Stimulated activated CD8-positive, alpha-beta memory T cell treated with anti-CD3 and anti-CD28 coated beads, Interleukin-12 subunit alpha, Interleukin-12 subunit beta, amount 100 ng/mL, for 4 hours (primary cell): Measurements from ENCODE around the gene AK8.
A peak's percentile ranks its signal among the peaks of the same experiment; 100 is the strongest.

Experiments
- DNase-seq: peaks from one replicate; pipeline ENCODE4 v3.0.0-alpha.2; 2020; ENCODE audit warnings: low read depth

Gene AK8

GRCh38 chr9:132887181-132888120, 9.4 kb upstream of the AK8 start:
- DNase-seq, result no peak

- DNase-seq, result no peak
These were observed 8.2 kb upstream of the AK8 start for GRCh38 chr9:132886334-132886725.

DNA sequence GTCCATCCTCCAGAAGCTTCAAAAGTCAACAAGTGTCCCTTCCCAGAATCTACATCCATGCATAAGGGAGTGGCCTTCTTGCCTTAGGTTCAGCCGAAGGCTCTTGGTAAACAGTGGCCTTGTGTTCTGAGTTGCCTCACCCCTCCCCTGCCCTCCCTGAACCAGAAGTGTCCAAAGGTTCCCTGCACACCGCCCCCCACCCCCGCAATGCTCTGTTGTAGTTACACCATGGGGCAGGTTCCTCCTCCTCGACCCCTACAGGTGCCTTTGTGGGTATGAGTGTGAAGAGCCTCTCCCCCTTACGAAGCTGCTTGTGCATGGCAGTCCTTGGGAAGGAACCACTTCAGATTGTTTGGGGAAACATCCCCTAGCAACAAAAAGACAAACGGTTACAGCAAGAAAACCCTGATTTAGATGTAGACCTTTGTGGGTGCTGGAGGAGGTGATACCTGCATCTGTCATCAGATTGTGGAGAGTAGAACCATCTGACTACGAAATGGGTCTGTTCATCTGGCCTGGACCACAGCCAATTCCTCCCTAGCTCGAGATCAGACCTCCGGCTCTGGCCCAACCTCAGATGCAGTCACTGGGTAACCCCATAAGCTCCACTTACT, 7.7 kb upstream of the AK8 start:
- DNase-seq, result no peak

GRCh38 chr9:132883349-132884294, 5.5 kb upstream of the AK8 start:
- no peak for DNase-seq

GRCh38 chr9:132882616-132883015, 4.5 kb upstream of the AK8 start:
- DNase-seq, result no peak

- DNase-seq, result no peak
These were observed 3.7 kb upstream of the AK8 start for GRCh38 chr9:132881826-132882225.

DNA sequence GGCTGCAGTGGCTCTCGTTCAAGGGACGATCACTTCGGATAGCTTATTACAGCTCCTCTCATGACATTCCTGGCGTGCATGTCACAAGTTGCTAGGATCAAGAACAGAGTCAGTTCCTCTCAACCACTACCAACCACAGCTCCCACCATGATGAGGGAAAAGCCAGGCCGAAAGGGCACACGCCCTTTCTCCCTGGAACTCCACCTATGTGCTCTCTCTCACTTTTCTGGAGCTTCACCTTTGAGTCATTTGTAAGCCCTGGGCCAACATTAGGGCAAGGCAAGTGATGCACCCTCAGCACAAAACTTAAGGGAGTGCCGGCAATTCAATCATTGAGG, 2.2 kb upstream of the AK8 start:
- no peak for DNase-seq

- no peak for DNase-seq
These were observed 1.6 kb upstream of the AK8 start for GRCh38 chr9:132879457-132880323.

- DNase-seq, result peak; percentile 13
These were observed 792 bp upstream of the AK8 start, which contains the start of gene SPACA9 for GRCh38 chr9:132878695-132879456. TSS of gene SPACA9 (plus strand) at chr9:132878898. CDS start at chr9:132883948, 5,050 bp downstream.

DNA sequence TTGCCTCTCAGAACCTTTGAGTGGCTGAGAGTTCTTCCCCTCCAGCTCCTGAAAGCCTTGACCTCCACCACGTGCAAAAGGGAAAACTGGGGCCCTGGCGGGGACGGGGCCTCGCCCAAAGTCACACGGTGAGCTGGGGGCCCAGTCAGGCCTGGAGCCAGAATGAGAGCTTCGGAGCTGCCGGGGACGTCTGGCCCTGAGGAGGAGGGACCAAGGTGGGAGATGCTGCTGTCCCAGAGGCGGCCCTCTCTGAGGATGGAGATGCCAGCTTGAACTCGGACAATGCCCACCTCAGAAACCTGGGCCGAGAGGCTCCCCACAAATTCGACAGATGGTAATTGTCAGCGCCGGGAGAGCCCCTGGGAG, 643 bp downstream of the AK8 start:
- DNase-seq, result no peak

GRCh38 chr9:132876849-132877248, 1.2 kb downstream of the AK8 start:
- no peak for DNase-seq

DNA sequence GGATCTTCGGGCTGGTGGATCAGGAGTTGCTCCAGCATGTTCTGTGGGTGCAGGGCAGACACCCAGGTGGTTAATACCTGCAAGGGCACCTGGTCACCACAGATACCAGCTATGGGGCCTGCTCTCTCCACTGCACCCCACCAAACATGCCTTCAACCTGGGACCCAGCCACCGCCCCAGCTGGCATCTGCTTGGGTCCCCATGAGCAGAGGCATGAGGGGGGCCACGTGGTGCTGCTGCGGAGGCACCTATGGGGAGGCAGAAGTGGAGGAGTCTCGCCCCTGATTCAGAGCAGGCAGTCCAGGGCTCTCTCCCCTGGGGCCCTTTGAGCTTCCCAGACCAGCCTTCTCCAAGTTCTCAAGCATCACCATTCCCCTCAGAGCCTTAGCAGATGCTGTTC, 2.9 kb downstream of the AK8 start:
- no peak for DNase-seq

GRCh38 chr9:132873403-132873802, 4.7 kb downstream of the AK8 start:
- no peak for DNase-seq

GRCh38 chr9:132869266-132869665, 8.8 kb downstream of the AK8 start:
- DNase-seq, result no peak

DNA sequence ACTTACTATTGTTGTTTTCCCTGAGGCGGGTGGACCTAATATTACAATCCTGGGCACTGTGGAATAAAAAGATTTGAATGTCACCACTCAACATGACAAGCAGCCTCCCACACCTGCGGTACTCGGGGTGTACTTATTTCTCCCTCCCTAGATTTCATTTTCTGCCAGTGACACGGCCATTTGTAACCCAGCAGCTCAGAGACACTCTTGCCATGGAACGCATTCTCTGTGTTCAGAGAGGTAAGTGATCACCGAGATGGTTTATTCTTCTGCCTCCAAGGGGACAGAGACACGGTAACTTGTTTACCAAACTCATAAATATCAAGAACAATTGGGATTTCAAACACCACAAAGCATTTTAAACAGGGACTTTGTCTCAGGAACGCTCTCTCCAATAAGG, 11.2 kb downstream of the AK8 start:
- no peak for DNase-seq

DNA sequence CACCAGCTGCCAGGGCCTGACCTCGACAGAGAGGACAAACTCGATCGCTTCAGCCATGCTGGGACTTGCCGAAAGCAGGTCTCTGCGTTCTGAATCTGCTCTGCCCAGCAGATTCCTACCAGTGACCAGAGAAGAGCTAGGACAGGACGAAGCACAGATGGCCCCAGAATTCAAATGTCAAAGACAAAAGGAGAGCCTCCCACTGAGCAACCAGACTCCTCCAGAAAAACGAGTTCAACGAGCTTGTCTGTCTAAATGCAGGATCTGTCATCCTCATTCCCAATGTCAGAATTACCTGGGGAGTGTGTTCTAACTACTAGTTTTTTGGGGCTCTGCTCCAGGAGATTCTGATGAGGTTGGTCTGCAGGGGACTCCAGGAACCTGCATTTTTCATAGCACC, 13.4 kb downstream of the AK8 start:
- no peak for DNase-seq

GRCh38 chr9:132864277-132864676, 13.8 kb downstream of the AK8 start:
- no peak for DNase-seq

DNA sequence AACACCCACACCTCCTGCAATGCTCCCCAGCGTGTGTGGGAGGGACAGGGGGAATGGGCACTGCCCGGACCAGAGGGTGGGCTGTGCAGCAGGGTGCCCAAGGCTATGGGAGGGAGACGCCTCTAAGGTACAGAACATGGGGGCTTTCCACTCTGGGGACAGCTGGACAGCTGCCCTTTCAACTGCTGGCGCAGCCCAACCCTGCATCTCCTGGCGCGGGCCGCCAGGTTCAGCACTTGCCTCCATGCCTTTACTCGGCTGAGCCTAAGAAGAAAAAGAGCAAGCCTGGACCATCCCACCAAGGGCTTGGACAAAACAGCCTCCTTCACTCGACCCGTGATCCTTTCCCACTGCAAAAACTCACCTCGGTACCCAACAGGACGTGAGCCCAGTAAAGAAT, 15.0 kb downstream of the AK8 start:
- no peak for DNase-seq

GRCh38 chr9:132862533-132862932, 15.6 kb downstream of the AK8 start:
- DNase-seq, result no peak

- no peak for DNase-seq
These were observed 16.4 kb downstream of the AK8 start for GRCh38 chr9:132861666-132862065.

GRCh38 chr9:132858751-132859150, 19.3 kb downstream of the AK8 start:
- DNase-seq, result no peak
